HepG2 (cell line): ENCODE data around the gene DCHS2. TPM values are rescaled to one million over a fixed set of nuclear protein-coding genes. Genes with fewer than 3 reads are reported as not detected.

ENCODE experiments used
- HIVEP1 ChIP-seq: sonication (generic); formaldehyde crosslinking; IDR thresholded peaks from 2 replicates; pipeline ENCODE4 v1.4.0; 2020; ENCODE audit warnings: mild to moderate bottlenecking, missing genetic modification reagents
- IKZF4 ChIP-seq: sonication (generic); formaldehyde crosslinking; IDR thresholded peaks from 2 replicates; pipeline ENCODE4 v1.5.1; 2020; ENCODE audit warnings: borderline replicate concordance, mild to moderate bottlenecking, low read depth, missing genetic modification reagents; ENCODE audit errors: not compliant biosample characterization
- KLF15 ChIP-seq: sonication (generic); formaldehyde crosslinking; IDR thresholded peaks from 2 replicates; pipeline ENCODE4 v1.8.1; 2023; ENCODE audit warnings: borderline replicate concordance, mild to moderate bottlenecking, inconsistent platforms, missing genetic modification reagents, mixed read lengths
- MAX ChIP-seq: IDR thresholded peaks from 2 replicates; pipeline ENCODE4 v1.6.1; 2012; ENCODE audit warnings: inconsistent platforms
- NR1H2 ChIP-seq: sonication (generic); formaldehyde crosslinking; IDR thresholded peaks from 2 replicates; pipeline ENCODE4 v1.8.1; 2022; ENCODE audit warnings: low read depth, missing genetic modification reagents, borderline replicate concordance
- ZMYM4 ChIP-seq: sonication (generic); formaldehyde crosslinking; IDR thresholded peaks from 2 replicates; pipeline ENCODE4 v1.8.1; 2023; ENCODE audit warnings: mild to moderate bottlenecking, missing genetic modification reagents
- ZNF878 ChIP-seq: sonication (generic); formaldehyde crosslinking; IDR thresholded peaks from 2 replicates; pipeline ENCODE4 v1.8.1; 2023; ENCODE audit warnings: mild to moderate bottlenecking, missing genetic modification reagents, moderate library complexity
- polyA plus RNA-seq, 8 experiments: library from polyadenylated mRNA; depleted of rRNA in 3 of 8; stranded (reverse) in 7 of 8; unstranded in 1 of 8; fragments of >200 nt; fragmentation: Illumina TruSeq in 4 of 8; extraction: Trizol in 4 of 8; gene quantifications; 2 replicates each; pipeline versions ENCODE4 v1.2.1 to v1.2.3, GENCODE V29; 2011 to 2016; ENCODE audit warnings: low read depth in 4 of 8, missing spikeins in 1 of 8, mixed read lengths in 1 of 8; ENCODE audit not compliant: insufficient read depth in 1 of 8
- total RNA-seq, 5 experiments: library from RNA; depleted of rRNA; stranded (reverse); fragments of >200 nt; fragmentation: Illumina TruSeq; extraction: Trizol; gene quantifications; 2 replicates each; pipeline ENCODE4 v1.2.3, GENCODE V29; 2016; ENCODE audit warnings: low read depth in 1 of 5
- TF ChIP-seq, protein P1 (sequence below), 2 experiments: fragments of 450-650 bp in 1 of 2; sonication (generic) in 1 of 2; formaldehyde crosslinking in 1 of 2; IDR thresholded peaks; 2 replicates each; pipeline versions ENCODE4 v1.6.1 to v1.8.0; 2016 to 2022; ENCODE audit warnings: antibody characterized with exemption in 1 of 2, mild to moderate bottlenecking in 1 of 2, missing genetic modification reagents in 1 of 2
- TF ChIP-seq, protein P2 (sequence below): sonication (generic); formaldehyde crosslinking; IDR thresholded peaks from 2 replicates; pipeline ENCODE4 v1.5.0; 2020; ENCODE audit warnings: mild to moderate bottlenecking, missing genetic modification reagents, borderline replicate concordance

DCHS2 gene
- total and polyA plus RNA-seq, 2 of the 13 experiments (the other 11 are each of a cell fraction or from before 2014, with no cell fraction given) = 0.03 TPM; not detected in 1

- TF ChIP-seq, protein P1, sequence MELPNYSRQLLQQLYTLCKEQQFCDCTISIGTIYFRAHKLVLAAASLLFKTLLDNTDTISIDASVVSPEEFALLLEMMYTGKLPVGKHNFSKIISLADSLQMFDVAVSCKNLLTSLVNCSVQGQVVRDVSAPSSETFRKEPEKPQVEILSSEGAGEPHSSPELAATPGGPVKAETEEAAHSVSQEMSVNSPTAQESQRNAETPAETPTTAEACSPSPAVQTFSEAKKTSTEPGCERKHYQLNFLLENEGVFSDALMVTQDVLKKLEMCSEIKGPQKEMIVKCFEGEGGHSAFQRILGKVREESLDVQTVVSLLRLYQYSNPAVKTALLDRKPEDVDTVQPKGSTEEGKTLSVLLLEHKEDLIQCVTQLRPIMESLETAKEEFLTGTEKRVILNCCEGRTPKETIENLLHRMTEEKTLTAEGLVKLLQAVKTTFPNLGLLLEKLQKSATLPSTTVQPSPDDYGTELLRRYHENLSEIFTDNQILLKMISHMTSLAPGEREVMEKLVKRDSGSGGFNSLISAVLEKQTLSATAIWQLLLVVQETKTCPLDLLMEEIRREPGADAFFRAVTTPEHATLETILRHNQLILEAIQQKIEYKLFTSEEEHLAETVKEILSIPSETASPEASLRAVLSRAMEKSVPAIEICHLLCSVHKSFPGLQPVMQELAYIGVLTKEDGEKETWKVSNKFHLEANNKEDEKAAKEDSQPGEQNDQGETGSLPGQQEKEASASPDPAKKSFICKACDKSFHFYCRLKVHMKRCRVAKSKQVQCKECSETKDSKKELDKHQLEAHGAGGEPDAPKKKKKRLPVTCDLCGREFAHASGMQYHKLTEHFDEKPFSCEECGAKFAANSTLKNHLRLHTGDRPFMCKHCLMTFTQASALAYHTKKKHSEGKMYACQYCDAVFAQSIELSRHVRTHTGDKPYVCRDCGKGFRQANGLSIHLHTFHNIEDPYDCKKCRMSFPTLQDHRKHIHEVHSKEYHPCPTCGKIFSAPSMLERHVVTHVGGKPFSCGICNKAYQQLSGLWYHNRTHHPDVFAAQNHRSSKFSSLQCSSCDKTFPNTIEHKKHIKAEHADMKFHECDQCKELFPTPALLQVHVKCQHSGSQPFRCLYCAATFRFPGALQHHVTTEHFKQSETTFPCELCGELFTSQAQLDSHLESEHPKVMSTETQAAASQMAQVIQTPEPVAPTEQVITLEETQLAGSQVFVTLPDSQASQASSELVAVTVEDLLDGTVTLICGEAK (IDR thresholded peaks at IDR 0.05) = no peak
- TF ChIP-seq, protein P1 (CRISPR knock-in tag; IDR thresholded peaks at IDR 0.05) = peak; percentile 65; the same call in 1 of the 2 replicates
- TF ChIP-seq ZMYM4 (CRISPR knock-in tag) (peak; percentile 44; the same call in 1 of the 2 replicates), KLF15 (no peak), MAX (peak; percentile 81), NR1H2 (no peak), ZNF878 (no peak), IKZF4 (no peak), HIVEP1 (no peak)
- TF ChIP-seq, protein P2, sequence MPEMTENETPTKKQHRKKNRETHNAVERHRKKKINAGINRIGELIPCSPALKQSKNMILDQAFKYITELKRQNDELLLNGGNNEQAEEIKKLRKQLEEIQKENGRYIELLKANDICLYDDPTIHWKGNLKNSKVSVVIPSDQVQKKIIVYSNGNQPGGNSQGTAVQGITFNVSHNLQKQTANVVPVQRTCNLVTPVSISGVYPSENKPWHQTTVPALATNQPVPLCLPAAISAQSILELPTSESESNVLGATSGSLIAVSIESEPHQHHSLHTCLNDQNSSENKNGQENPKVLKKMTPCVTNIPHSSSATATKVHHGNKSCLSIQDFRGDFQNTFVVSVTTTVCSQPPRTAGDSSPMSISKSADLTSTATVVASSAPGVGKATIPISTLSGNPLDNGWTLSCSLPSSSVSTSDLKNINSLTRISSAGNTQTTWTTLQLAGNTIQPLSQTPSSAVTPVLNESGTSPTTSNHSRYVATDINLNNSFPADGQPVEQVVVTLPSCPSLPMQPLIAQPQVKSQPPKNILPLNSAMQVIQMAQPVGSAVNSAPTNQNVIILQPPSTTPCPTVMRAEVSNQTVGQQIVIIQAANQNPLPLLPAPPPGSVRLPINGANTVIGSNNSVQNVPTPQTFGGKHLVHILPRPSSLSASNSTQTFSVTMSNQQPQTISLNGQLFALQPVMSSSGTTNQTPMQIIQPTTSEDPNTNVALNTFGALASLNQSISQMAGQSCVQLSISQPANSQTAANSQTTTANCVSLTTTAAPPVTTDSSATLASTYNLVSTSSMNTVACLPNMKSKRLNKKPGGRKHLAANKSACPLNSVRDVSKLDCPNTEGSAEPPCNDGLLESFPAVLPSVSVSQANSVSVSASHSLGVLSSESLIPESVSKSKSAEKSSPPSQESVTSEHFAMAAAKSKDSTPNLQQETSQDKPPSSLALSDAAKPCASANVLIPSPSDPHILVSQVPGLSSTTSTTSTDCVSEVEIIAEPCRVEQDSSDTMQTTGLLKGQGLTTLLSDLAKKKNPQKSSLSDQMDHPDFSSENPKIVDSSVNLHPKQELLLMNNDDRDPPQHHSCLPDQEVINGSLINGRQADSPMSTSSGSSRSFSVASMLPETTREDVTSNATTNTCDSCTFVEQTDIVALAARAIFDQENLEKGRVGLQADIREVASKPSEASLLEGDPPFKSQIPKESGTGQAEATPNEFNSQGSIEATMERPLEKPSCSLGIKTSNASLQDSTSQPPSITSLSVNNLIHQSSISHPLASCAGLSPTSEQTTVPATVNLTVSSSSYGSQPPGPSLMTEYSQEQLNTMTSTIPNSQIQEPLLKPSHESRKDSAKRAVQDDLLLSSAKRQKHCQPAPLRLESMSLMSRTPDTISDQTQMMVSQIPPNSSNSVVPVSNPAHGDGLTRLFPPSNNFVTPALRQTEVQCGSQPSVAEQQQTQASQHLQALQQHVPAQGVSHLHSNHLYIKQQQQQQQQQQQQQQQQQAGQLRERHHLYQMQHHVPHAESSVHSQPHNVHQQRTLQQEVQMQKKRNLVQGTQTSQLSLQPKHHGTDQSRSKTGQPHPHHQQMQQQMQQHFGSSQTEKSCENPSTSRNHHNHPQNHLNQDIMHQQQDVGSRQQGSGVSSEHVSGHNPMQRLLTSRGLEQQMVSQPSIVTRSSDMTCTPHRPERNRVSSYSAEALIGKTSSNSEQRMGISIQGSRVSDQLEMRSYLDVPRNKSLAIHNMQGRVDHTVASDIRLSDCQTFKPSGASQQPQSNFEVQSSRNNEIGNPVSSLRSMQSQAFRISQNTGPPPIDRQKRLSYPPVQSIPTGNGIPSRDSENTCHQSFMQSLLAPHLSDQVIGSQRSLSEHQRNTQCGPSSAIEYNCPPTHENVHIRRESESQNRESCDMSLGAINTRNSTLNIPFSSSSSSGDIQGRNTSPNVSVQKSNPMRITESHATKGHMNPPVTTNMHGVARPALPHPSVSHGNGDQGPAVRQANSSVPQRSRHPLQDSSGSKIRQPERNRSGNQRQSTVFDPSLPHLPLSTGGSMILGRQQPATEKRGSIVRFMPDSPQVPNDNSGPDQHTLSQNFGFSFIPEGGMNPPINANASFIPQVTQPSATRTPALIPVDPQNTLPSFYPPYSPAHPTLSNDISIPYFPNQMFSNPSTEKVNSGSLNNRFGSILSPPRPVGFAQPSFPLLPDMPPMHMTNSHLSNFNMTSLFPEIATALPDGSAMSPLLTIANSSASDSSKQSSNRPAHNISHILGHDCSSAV (CRISPR knock-in tag) = no peak
These were observed at the start of gene DCHS2 (continued) for GRCh38 chr4:154491341-154492271.
